Tibial nerve (tissue), 4 donors: ENCODE results near the gene SOCS1.

Experiments
- EP300 ChIP-seq, 2 donors: sonication (generic); formaldehyde crosslinking; IDR thresholded peaks; one replicate each; pipeline ENCODE4 v1.6.1; 2017; ENCODE audit warnings: antibody characterized with exemption in 2 of 2, mild to moderate bottlenecking in 1 of 2
- POLR2A ChIP-seq, 2 donors: fragments of 450-650 bp; IDR thresholded peaks; one replicate each; pipeline ENCODE4 v1.6.1; 2017; ENCODE audit warnings: antibody characterized with exemption in 2 of 2, mild to moderate bottlenecking in 2 of 2, moderate library complexity in 2 of 2
- TF ChIP-seq, protein P1 (sequence below), 5 experiments: fragments of 200-600 bp in 3 of 5; fragments of 450-650 bp in 2 of 5; sonication (generic) in 3 of 5; IDR thresholded peaks; one replicate each; pipeline ENCODE4 v1.5.1; 2016 to 2019; ENCODE audit warnings: antibody characterized with exemption in 5 of 5, mild to moderate bottlenecking in 3 of 5, moderate library complexity in 2 of 5

DNA sequence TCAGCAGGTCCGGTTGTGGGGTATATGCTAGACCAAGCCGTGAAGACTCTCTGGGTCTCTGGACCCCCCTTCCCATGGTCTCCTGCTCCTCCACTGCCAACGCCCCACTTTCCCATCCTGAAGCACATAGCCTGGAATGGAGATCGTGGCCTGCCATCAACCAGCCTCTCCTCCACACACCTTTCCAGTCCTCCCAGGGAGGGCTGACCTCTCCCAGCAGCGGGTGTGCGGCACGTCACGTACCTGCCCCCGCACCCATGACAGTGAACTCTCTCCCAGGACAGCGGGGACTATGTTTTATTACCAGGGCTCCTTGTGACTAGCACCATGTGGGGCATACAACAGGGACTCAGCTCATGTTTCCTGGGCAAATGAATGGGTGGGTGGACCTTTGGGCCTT is 15.6 kb upstream of the SOCS1 start:
- TF ChIP-seq, protein P1, sequence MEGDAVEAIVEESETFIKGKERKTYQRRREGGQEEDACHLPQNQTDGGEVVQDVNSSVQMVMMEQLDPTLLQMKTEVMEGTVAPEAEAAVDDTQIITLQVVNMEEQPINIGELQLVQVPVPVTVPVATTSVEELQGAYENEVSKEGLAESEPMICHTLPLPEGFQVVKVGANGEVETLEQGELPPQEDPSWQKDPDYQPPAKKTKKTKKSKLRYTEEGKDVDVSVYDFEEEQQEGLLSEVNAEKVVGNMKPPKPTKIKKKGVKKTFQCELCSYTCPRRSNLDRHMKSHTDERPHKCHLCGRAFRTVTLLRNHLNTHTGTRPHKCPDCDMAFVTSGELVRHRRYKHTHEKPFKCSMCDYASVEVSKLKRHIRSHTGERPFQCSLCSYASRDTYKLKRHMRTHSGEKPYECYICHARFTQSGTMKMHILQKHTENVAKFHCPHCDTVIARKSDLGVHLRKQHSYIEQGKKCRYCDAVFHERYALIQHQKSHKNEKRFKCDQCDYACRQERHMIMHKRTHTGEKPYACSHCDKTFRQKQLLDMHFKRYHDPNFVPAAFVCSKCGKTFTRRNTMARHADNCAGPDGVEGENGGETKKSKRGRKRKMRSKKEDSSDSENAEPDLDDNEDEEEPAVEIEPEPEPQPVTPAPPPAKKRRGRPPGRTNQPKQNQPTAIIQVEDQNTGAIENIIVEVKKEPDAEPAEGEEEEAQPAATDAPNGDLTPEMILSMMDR (IDR thresholded peaks at IDR 0.05): no peak
- TF ChIP-seq POLR2A (IDR thresholded peaks at IDR 0.05) (no peak), EP300 (IDR thresholded peaks at IDR 0.05) (no peak)
